ENCODE measurements around the gene RAD51B.

Gene RAD51B

DNA sequence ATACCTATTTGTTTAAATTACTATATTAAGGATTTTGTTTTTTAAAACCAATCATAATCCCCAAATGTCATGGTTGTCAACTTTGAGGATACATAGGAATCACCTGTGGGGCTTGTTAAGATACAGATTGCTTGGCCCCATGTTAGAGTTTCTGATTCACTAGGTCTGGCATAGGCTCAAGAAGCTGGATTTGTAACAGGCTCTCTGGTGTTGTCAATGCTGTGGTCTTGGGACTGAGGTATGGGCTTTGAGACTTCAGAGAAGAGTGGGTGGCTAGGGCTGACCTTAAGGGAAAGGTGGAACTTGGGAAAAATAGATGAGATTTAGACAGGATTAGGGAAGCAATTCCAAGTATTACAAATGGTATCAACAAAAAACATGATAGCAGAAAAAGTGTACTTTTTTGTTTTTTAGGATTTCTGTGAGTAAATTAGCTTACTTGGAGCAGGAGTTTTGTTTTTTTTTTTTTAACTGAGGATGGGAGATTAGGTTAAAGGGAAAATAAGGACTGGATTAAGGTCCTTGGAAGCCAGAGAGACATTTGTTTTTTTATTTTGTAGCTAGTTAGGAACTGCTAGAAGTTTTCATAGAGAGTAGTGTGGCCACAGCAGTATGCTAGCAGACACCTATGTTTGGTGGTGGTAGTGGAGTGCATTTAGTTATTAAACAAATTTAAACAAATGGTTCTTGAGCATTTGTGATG lies 88.6 kb downstream of the RAD51B start:
- Histone ChIP-seq H3K9ac (no peak overlapping the region), H3K4me1 (no peaks in the 10 kb centered on the region), H3K36me3 (no peaks in the 10 kb centered on the region; a peak in 1 of 22 replicates), H3K9me3 (replicated peaks in 1 of 11) (peaks cover 9 to 26% (median 19%) of the 10 kb centered on the region in 11 experiments; a peak in 17 of 22 replicates), H4K20me1 (no peaks in the 10 kb centered on the region), H3K4me2 (no peak overlapping the region), H3K27me3 (no peaks in the 10 kb centered on the region), H3K4me3 (no peak overlapping the region), H3K27ac (no peak overlapping the region)
- no peak for TF ChIP-seq Cebpa-rat (IDR thresholded peaks at IDR 0.05)

DNA sequence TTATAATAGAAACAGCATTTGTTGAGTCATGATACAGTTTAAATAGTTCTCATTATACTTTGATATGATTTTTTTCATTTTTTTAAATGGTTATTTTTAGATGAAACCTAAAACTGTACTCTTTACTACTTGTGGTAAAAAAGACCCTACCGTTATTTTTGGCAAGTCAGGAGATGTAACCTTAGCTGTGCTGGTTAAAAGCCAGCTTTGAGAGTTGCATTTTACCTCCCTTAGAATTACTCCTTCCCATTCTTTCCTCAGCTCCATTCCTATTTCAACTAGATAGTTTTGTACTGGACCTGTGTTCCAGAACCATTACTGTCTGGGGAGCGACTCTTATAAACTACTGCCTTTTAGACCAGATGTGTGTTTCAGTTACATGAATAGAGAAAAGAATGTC lies 92.0 kb downstream of the RAD51B start:
- no peak overlapping the region for H3K27ac ChIP-seq
- no peak overlapping the region for H3K4me3 ChIP-seq
- no peaks in the 10 kb centered on the region for H3K27me3 ChIP-seq

DNA sequence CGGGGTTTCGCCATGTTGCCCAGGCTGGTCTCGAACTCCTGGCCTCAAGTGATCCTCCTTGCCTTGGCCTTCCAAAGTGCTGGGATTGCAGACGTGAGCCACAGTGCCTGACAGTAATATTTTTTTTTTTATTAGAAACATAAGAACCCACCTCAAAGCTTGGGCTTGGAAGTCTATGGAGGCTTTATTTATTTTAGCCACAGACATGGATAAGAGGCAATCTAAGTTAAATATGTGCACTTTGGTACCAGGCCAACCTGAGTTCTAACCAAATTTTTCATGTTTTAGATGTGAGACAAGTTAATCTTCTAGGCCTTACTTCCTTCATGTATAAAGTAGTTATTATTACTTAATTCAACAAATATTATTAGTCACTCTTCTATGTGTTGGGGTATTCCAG lies 96.9 kb downstream of the RAD51B start:
- no peak overlapping the region for H3K4me2 ChIP-seq
- H3K36me3 ChIP-seq = peaks cover 0 to 9% (median 0%) of the 10 kb centered on the region in 11 experiments; a peak in 1 of 22 replicates
- H4K20me1 ChIP-seq = no peaks in the 10 kb centered on the region
- H3K9ac ChIP-seq = no peak overlapping the region
- no peaks in the 10 kb centered on the region for H3K27me3 ChIP-seq
- TF ChIP-seq Cebpa-rat (IDR thresholded peaks at IDR 0.05) = no peak
- no peak overlapping the region for H3K27ac ChIP-seq
- H3K4me3 ChIP-seq = no peak overlapping the region
- no peaks in the 10 kb centered on the region for H3K4me1 ChIP-seq
- H3K9me3 ChIP-seq (replicated peaks in 1 of 11) = no peaks in the 10 kb centered on the region; a peak in 1 of 22 replicates

More for the DNA sequence above, 92.0 kb downstream of the RAD51B start:
- Histone ChIP-seq H3K9me3 (replicated peaks in 1 of 11) (no peaks in the 10 kb centered on the region), H3K9ac (no peak overlapping the region), H3K4me1 (no peaks in the 10 kb centered on the region), H3K4me2 (no peak overlapping the region), H4K20me1 (no peaks in the 10 kb centered on the region), H3K36me3 (no peaks in the 10 kb centered on the region; a peak in 1 of 22 replicates)
- no peak for TF ChIP-seq Cebpa-rat (IDR thresholded peaks at IDR 0.05)

- Histone ChIP-seq H3K27me3 (no peaks in the 10 kb centered on the region), H4K20me1 (no peaks in the 10 kb centered on the region), H3K4me1 (no peaks in the 10 kb centered on the region), H3K36me3 (peaks cover 0 to 9% (median 0%) of the 10 kb centered on the region in 11 experiments; a peak in 1 of 22 replicates), H3K4me3 (no peak overlapping the region), H3K9ac (no peak overlapping the region), H3K4me2 (no peak overlapping the region), H3K27ac (no peak overlapping the region), H3K9me3 (replicated peaks in 1 of 11) (no peaks in the 10 kb centered on the region; a peak in 1 of 22 replicates)
- no peak for TF ChIP-seq Cebpa-rat (IDR thresholded peaks at IDR 0.05)
These were observed 97.4 kb downstream of the RAD51B start for GRCh38 chr14:67917006-67917405.

DNA sequence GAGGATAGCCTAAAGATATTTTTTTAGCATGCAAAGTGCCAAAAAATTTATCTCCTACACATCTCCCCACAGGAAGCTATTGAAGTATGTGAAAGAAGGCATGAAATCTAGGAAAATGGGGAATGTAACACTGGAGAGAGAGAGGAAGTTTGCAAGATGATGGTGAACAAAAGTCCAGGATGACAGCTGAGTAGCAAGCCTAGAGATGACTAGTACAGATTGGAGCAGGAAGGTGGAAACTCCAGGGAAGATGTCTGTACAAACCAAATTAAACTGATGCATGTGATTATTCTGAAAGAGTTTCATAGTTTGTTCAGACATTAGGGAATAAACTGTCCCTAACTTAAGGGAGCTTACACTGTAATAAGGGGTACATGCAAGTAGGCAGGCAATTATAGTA lies 99.3 kb downstream of the RAD51B start:
- Histone ChIP-seq H3K27ac (no peak overlapping the region), H3K4me3 (no peak overlapping the region), H3K4me1 (no peaks in the 10 kb centered on the region), H4K20me1 (no peaks in the 10 kb centered on the region), H3K9ac (no peak overlapping the region), H3K36me3 (peaks cover 0 to 9% (median 0%) of the 10 kb centered on the region in 11 experiments; a peak in 1 of 22 replicates), H3K27me3 (no peaks in the 10 kb centered on the region), H3K4me2 (no peak overlapping the region), H3K9me3 (replicated peaks in 1 of 11) (peaks cover 0 to 1% (median 0%) of the 10 kb centered on the region in 11 experiments; a peak in 1 of 22 replicates)
- TF ChIP-seq Cebpa-rat (IDR thresholded peaks at IDR 0.05) = no peak

DNA sequence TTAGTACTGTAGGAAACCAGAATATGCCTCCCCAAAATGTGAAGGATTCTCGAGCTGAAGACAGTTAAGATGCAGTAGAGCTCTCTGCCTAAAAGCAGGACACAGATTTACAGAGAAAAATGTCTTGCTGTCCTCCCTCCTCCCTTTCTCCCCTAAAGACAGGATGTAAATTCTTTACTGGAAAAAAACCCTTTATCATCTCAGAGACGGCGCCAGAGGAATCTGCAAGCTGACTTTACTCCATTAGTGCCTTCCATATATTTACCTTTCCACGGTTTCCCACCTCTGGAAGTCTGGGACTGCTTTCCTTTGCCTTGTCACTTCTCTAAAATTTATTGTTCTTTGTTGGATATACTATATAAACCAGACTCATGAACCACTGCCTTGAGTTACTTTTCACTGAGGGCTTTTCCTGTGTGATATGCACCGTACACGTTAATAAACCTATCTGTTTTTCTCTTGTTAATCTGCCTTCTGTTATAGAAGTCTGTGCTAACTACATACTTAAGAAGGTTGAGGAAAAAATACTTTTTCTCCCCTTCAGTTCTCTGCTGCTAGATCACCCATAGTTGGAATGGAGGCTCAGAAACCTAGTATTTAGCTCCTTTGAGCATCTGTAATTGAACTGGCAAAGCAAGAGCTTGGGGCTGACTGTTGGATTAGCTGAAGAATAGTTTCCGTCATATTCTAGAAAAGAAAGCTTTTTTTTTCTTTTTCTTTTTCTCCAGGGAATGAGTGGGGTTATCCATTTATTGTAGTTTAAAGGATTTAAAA lies 99.9 kb downstream of the RAD51B start:
- Histone ChIP-seq H3K9ac (no peak overlapping the region), H3K4me1 (no peaks in the 10 kb centered on the region), H4K20me1 (no peaks in the 10 kb centered on the region), H3K4me2 (no peak overlapping the region), H3K27ac (no peak overlapping the region), H3K27me3 (no peaks in the 10 kb centered on the region), H3K4me3 (no peak overlapping the region), H3K36me3 (peaks cover 0 to 9% (median 0%) of the 10 kb centered on the region in 11 experiments; a peak in 1 of 22 replicates), H3K9me3 (replicated peaks in 1 of 11) (peaks cover 0 to 7% (median 2%) of the 10 kb centered on the region in 11 experiments; a peak in 7 of 22 replicates)
- TF ChIP-seq Cebpa-rat (IDR thresholded peaks at IDR 0.05) = no peak

GRCh38 chr14:67926821-67927220 lies 107.2 kb downstream of the RAD51B start:
- Histone ChIP-seq H3K9me3 (replicated peaks in 1 of 11) (peaks cover 41 to 67% (median 59%) of the 10 kb centered on the region in 11 experiments), H3K36me3 (peaks cover 0 to 13% (median 3%) of the 10 kb centered on the region in 11 experiments; a peak in 5 of 22 replicates), H3K9ac (no peak overlapping the region), H3K27me3 (no peaks in the 10 kb centered on the region), H3K4me2 (no peak overlapping the region), H3K27ac (no peak overlapping the region), H3K4me1 (no peaks in the 10 kb centered on the region), H4K20me1 (no peaks in the 10 kb centered on the region), H3K4me3 (no peak overlapping the region)
- TF ChIP-seq Cebpa-rat (IDR thresholded peaks at IDR 0.05) = no peak

DNA sequence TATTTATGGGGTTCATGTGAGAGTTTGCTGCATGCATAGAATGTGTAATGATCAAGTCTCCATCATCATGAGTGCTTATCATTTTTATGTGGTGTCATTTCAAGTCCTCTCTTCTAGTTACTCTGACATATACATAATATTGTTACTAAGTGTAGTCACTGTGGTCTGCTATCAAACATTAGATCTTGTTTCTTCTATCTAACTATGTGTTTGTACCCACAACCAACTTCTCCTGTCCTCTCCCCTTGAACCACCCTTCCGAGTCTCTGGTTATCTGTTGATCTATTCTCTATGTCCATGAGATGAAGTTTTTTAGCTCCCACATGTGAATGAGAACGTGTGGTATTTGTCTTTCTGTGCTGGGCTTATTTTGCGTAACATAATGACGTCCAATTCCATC lies 107.7 kb downstream of the RAD51B start:
- Histone ChIP-seq H3K4me2 (no peak overlapping the region), H3K9ac (no peak overlapping the region)
- TF ChIP-seq Cebpa-rat (IDR thresholded peaks at IDR 0.05) = no peak

DNA sequence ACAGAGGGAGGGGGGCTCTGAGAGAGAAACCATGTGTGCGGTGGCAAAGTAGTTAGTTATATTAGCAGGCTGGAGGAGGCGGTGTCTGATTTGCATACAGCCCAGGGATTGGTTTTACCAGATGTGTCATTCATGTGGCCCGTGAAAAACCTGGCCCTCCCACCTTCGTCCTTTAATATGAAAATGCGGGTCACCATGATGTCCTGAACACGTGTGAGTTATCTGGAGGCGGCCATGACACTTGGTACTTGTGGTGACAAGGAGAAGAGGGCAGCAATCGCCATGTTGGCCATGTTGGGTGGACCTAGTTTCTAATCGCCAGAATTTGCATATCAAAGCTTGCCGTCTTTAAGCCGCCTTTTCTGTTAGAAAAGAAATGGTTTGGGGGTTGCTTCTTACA lies 108.8 kb downstream of the RAD51B start:
- no peak overlapping the region for H3K27ac ChIP-seq
- H3K9me3 ChIP-seq (replicated peaks in 1 of 11) = peaks cover 41 to 67% (median 59%) of the 10 kb centered on the region in 11 experiments
- H3K4me2 ChIP-seq = no peak overlapping the region
- H3K36me3 ChIP-seq = peaks cover 0 to 13% (median 3%) of the 10 kb centered on the region in 11 experiments; a peak in 5 of 22 replicates
- peaks cover 2 to 6% (median 5%) of the 10 kb centered on the region in 10 experiments; a peak in 15 of 20 replicates for H3K4me1 ChIP-seq
- H3K27me3 ChIP-seq = no peaks in the 10 kb centered on the region
- H3K9ac ChIP-seq = no peak overlapping the region
- H4K20me1 ChIP-seq = no peaks in the 10 kb centered on the region
- no peak overlapping the region for H3K4me3 ChIP-seq
- TF ChIP-seq Cebpa-rat (IDR thresholded peaks at IDR 0.05) = no peak

More for the DNA sequence above, 107.7 kb downstream of the RAD51B start:
- H3K4me1 ChIP-seq = no peaks in the 10 kb centered on the region
- H3K27me3 ChIP-seq = no peaks in the 10 kb centered on the region
- H3K27ac ChIP-seq = no peak overlapping the region
- H4K20me1 ChIP-seq = no peaks in the 10 kb centered on the region
- H3K9me3 ChIP-seq (replicated peaks in 1 of 11) = peaks cover 41 to 67% (median 59%) of the 10 kb centered on the region in 11 experiments
- H3K4me3 ChIP-seq = no peak overlapping the region
- H3K36me3 ChIP-seq = peaks cover 0 to 13% (median 3%) of the 10 kb centered on the region in 11 experiments; a peak in 5 of 22 replicates
